Lung (tissue), 12 donors: ENCODE data around the gene SNAI1. TPM values are rescaled to one million over a fixed set of nuclear protein-coding genes. Genes with fewer than 3 reads are reported as not detected.
A peak's percentile ranks its signal among the peaks of the same experiment; 100 is the strongest.

Experiments used
- ATAC-seq: fragments of 200-7000 bp; cut with Tn5 transposase; one replicate; pipeline ENCODE4 v1.9.1; 2020; ENCODE audit warnings: moderate number of reproducible peaks; ENCODE audit not compliant: insufficient read depth, low FRiP score
- DNase-seq, 3 donors: peaks; one replicate each; pipeline ENCODE4 v3.0.0-alpha.2; 2013 to 2017
- H3K27ac ChIP-seq, 2 donors: one replicate each; pipeline ENCODE4 v1.5.1; 2013; ENCODE audit warnings: mild to moderate bottlenecking in 2 of 2, moderate library complexity in 2 of 2, control low read depth in 1 of 2, inconsistent platforms in 1 of 2, low read depth in 1 of 2, low read length in 1 of 2
- H3K27me3 ChIP-seq, 3 donors: one replicate each; pipeline ENCODE4 v1.5.1; 2013; ENCODE audit warnings: low read length in 2 of 3; ENCODE audit not compliant: control insufficient read depth in 3 of 3, insufficient read depth in 3 of 3
- H3K36me3 ChIP-seq, 4 donors: one replicate each; pipeline ENCODE4 v1.5.1; 2013; ENCODE audit warnings: low read length in 4 of 4, mild to moderate bottlenecking in 1 of 4, moderate library complexity in 1 of 4; ENCODE audit not compliant: control insufficient read depth in 4 of 4, insufficient read depth in 4 of 4
- H3K4me1 ChIP-seq, 5 donors: one replicate each; pipeline ENCODE4 v1.5.1; 2013; ENCODE audit warnings: low read length in 5 of 5, mild to moderate bottlenecking in 2 of 5, moderate library complexity in 1 of 5; ENCODE audit not compliant: control insufficient read depth in 5 of 5, insufficient read depth in 5 of 5
- H3K4me3 ChIP-seq: one replicate; pipeline ENCODE4 v1.5.1; 2013; ENCODE audit warnings: mild to moderate bottlenecking, control low read depth, moderate library complexity
- H3K9ac ChIP-seq, 2 donors: one replicate each; pipeline ENCODE4 v1.5.1; 2013; ENCODE audit warnings: low read length in 2 of 2, control low read depth in 1 of 2; ENCODE audit not compliant: insufficient read depth in 1 of 2
- H3K9me3 ChIP-seq, 4 donors: one replicate each; pipeline ENCODE4 v1.5.1; 2013; ENCODE audit warnings: low read length in 3 of 4, mild to moderate bottlenecking in 1 of 4, moderate library complexity in 1 of 4; ENCODE audit not compliant: control insufficient read depth in 4 of 4, insufficient read depth in 3 of 4
- WGBS, 2 donors: extraction: QIAGEN DNeasy Blood & Tissue Kit; methylation state at CpG; one replicate each; pipeline ENCODE4 v1.1.7; 2013; 5-methylcytosine and 5-hydroxymethylcytosine counted together
- polyA plus RNA-seq, 2 donors: library from polyadenylated mRNA; stranded (reverse); fragments of 200-250 nt; gene quantifications; one replicate each; pipeline ENCODE4 v1.2.1, GENCODE V29; 2013
- total RNA-seq, 2 donors: library from RNA; depleted of rRNA in 1 of 2; stranded (reverse); fragments of >200 nt in 1 of 2; gene quantifications; one replicate each; pipeline ENCODE4 v1.2.1, GENCODE V29; 2014 to 2021
- TF ChIP-seq, protein P1 (sequence below): IDR thresholded peaks from 2 replicates; pipeline ENCODE4 v1.5.1; 2012; ENCODE audit warnings: mild to moderate bottlenecking; ENCODE audit errors: control extremely low read depth, extremely low read depth
- donor health status: control.
- donor health status: control.
- donor health status: Bipolar disorder and iron deficiency.
- donor health status: healthy.
- donor health status: DM: yes; HTN: yes; CAD: no.

SNAI1 gene
- total and polyA plus RNA-seq, 4 donors, result 0.74 to 12.0 (median 5.4) TPM

DNA sequence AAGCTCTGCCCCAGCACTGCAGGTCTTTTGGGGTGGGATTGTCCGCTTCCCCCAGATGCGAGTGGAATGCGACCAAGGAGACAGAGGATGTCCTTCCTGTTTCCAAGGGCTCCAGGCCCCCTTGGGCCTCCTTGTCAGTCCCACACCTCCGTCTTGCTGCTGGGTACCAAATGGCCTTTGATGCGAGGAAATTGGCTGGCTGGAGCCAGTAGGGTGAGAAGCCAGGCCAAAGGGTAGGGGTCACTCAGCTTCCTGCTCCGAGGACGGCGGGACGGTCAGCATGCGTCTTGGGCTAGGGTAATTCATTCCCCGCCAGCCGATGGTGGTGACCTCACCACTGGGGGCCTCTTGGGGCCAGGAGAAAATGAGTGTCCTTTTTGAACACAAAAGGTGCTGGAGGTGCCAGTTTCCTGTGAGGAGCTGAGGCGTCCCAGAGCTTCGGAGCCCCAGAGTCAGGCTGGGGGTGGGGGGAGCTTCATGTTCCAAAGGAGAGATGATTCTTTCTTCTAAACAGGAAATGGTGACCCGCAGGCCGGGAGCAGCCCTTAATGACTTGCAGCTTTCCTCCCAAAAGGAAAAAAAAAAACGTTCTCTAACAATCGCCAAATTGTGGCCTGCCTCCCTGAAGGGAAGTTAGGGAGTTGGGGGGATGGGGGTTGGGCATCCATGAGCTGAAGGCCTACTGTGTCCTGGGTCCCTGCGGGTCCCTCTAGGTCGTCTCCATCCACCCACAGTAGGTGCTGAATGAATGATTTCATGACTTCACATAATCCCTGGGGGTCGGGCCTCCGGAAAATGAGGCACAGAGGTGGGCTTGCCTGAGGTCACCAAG is 6.7 kb downstream of the SNAI1 start:
- no peaks in the 10 kb centered on the region for H3K27me3 ChIP-seq
- TF ChIP-seq, protein P1, sequence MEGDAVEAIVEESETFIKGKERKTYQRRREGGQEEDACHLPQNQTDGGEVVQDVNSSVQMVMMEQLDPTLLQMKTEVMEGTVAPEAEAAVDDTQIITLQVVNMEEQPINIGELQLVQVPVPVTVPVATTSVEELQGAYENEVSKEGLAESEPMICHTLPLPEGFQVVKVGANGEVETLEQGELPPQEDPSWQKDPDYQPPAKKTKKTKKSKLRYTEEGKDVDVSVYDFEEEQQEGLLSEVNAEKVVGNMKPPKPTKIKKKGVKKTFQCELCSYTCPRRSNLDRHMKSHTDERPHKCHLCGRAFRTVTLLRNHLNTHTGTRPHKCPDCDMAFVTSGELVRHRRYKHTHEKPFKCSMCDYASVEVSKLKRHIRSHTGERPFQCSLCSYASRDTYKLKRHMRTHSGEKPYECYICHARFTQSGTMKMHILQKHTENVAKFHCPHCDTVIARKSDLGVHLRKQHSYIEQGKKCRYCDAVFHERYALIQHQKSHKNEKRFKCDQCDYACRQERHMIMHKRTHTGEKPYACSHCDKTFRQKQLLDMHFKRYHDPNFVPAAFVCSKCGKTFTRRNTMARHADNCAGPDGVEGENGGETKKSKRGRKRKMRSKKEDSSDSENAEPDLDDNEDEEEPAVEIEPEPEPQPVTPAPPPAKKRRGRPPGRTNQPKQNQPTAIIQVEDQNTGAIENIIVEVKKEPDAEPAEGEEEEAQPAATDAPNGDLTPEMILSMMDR, result no peak
- no peak overlapping the region for H3K4me3 ChIP-seq
- H3K9me3 ChIP-seq, result no peaks in the 10 kb centered on the region
- 32 to 41% methylated on average over 22 of the region's 22 CpGs for WGBS, 2 donors
- ATAC-seq (peak; percentile 49), DNase-seq (peak; percentile 89 to 95 (median 93))
- H3K27ac ChIP-seq, result peak overlapping the region; percentile 47 to 78
- peaks cover 0 to 11% (median 4%) of the 10 kb centered on the region in 4 donors for H3K36me3 ChIP-seq
- H3K9ac ChIP-seq, result no peak overlapping the region
- peaks cover 0 to 72% (median 17%) of the 10 kb centered on the region in 5 donors for H3K4me1 ChIP-seq

- peak; percentile 52 to 68 (median 62) for DNase-seq
- Histone ChIP-seq H3K4me1 (peaks cover 0 to 64% (median 14%) of the 10 kb centered on the region in 5 donors), H3K4me3 (no peak overlapping the region), H3K9me3 (no peaks in the 10 kb centered on the region), H3K36me3 (peaks cover 0 to 8% (median 3%) of the 10 kb centered on the region in 4 donors), H3K27me3 (no peaks in the 10 kb centered on the region), H3K27ac (peak overlapping the region; percentile 47 to 78), H3K9ac (no peak overlapping the region)
- TF ChIP-seq, protein P1, result no peak
- no peak for ATAC-seq
- 40 to 61% methylated on average over 9 of the region's 9 CpGs for WGBS, 2 donors
Observed at GRCh38 chr20:49990271-49990720, 7.5 kb downstream of the SNAI1 start.

DNA sequence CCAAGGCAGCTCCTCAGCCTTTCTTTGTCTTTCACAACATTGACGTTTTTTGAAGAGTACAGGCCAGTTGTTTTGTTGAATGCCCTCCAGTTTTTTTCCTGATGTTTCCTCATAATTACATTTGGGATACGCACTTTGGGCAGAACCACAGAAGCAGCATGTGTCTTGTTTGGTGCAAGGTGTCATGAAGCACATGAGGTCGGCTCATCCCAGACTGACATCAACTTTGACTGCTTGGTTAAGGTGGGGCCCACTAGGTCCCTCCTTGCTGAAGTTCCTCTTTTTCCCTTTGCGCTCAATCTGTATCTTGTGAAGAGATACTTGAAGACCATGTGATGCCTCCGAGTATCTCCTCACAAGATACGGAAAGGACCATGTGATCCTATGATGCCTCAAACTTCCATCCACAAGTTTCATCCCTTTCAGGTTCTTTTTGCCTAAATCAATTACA is 10.5 kb downstream of the SNAI1 start:
- Histone ChIP-seq H3K9me3 (no peaks in the 10 kb centered on the region), H3K9ac (no peak overlapping the region), H3K36me3 (peaks cover 0 to under 1% (median 0%) of the 10 kb centered on the region in 4 donors), H3K27me3 (no peaks in the 10 kb centered on the region), H3K4me3 (no peak overlapping the region), H3K4me1 (peaks cover 0 to 34% (median 11%) of the 10 kb centered on the region in 5 donors), H3K27ac (no peak overlapping the region)
- peak in 2 of 3 donors; percentile 49 to 76 for DNase-seq
- no peak for ATAC-seq
- TF ChIP-seq, protein P1, result no peak
- WGBS, 2 donors, result 31 to 44% methylated on average over 6 of the region's 6 CpGs
